ENCODE results near the gene OBP2B. TPM values are rescaled to one million over a fixed set of nuclear protein-coding genes. Genes with fewer than 3 reads are reported as not detected.

OBP2B gene
- total RNA-seq, 3 donors from 2014 or later (not counting 1 experiment from before 2014, with no cell fraction given) = not detected

DNA sequence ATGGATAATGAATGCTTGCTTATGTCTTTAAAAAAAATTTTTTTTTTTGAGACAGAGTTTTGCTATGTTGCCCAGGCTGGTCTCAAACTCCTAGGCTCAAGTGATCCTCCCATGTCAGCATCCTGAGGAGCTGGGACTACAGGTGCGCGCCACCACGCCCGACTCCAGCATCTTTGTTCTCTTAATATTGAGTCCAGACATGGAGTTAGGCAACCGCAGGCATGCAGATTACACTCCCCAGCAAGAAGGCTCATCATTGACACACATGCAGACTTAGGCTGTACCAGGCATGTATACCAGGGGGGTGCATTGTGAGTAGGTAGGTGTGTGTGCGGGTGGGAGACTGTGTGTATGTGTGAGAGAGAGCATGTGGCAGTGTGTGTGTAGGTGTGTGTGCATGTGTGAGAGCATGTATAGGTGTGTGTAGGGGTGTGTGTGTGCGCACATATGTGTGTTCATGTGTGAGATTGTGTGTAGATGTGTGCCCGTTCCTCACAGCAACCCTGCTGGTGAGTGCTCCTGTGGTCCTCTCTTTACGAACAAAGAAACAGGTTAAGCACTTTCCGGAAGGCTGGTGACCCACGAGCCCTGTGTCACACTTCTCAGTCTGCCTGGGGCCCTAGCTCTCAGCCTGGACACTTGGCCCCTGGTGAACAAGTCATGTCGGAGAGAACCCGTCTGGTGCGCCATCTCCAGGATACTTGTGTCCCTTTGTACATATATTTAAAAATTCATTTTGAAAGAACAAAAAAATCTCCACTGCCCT lies 6.2 kb downstream of the OBP2B start:
- H3K4me3 Mint-ChIP-seq = no peak overlapping the region
- no peaks in the 10 kb centered on the region for H3K4me1 ChIP-seq (ENCODE audit: control insufficient read depth, insufficient read depth, low read length)
- intact Hi-C loops (cut with micrococcal nuclease) = no loop called here
- H3K9me3 ChIP-seq (ENCODE audit: control insufficient read depth, insufficient read depth, low read length) = no peaks in the 10 kb centered on the region
- no peaks in the 10 kb centered on the region for H3K27me3 ChIP-seq (ENCODE audit: control insufficient read depth, insufficient read depth, low read length)
- TF ChIP-seq, protein P1, sequence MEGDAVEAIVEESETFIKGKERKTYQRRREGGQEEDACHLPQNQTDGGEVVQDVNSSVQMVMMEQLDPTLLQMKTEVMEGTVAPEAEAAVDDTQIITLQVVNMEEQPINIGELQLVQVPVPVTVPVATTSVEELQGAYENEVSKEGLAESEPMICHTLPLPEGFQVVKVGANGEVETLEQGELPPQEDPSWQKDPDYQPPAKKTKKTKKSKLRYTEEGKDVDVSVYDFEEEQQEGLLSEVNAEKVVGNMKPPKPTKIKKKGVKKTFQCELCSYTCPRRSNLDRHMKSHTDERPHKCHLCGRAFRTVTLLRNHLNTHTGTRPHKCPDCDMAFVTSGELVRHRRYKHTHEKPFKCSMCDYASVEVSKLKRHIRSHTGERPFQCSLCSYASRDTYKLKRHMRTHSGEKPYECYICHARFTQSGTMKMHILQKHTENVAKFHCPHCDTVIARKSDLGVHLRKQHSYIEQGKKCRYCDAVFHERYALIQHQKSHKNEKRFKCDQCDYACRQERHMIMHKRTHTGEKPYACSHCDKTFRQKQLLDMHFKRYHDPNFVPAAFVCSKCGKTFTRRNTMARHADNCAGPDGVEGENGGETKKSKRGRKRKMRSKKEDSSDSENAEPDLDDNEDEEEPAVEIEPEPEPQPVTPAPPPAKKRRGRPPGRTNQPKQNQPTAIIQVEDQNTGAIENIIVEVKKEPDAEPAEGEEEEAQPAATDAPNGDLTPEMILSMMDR (IDR thresholded peaks at IDR 0.05) = no peak
- DNase-seq = no peak
- H3K27ac Mint-ChIP-seq = no peak overlapping the region
- H3K36me3 Mint-ChIP-seq = no peaks in the 10 kb centered on the region
- no peak overlapping the region for H3K27ac ChIP-seq (ENCODE audit: low read length)
- no peaks in the 10 kb centered on the region for H3K9me3 Mint-ChIP-seq
- WGBS (ENCODE audit: insufficient coverage) = 91% methylated on average over 14 of the region's 14 CpGs
- ATAC-seq = no peak
- H3K27me3 Mint-ChIP-seq (ENCODE audit: low read depth in 2 of 2) = peaks cover 10 to 15% of the 10 kb centered on the region in 2 donors
- H3K36me3 ChIP-seq (ENCODE audit: control insufficient read depth, insufficient read depth, low read length) = no peaks in the 10 kb centered on the region
- peaks cover 8 to 15% of the 10 kb centered on the region in 2 donors for H3K4me1 Mint-ChIP-seq
- H3K4me3 ChIP-seq (ENCODE audit: low read length) = no peak overlapping the region

DNA sequence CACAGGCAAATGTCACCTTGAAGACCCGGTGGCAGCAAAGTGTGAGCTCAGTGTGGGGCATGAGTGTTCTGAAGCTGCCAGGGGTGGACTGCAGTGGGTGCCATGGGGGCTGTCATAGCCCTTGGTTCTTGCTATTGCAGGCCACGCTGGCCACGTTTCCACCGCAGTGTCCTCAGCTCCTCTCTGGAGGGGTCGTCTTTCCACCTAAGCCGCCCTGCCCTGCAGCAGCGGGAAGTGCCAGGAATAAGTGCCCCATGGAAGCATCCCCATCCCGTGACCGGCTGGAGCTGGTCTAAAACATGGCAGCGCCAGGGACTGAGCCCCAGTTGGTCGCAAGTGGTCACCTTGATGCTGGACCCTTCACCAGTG lies 6.9 kb downstream of the OBP2B start:
- ATAC-seq = no peak

DNA sequence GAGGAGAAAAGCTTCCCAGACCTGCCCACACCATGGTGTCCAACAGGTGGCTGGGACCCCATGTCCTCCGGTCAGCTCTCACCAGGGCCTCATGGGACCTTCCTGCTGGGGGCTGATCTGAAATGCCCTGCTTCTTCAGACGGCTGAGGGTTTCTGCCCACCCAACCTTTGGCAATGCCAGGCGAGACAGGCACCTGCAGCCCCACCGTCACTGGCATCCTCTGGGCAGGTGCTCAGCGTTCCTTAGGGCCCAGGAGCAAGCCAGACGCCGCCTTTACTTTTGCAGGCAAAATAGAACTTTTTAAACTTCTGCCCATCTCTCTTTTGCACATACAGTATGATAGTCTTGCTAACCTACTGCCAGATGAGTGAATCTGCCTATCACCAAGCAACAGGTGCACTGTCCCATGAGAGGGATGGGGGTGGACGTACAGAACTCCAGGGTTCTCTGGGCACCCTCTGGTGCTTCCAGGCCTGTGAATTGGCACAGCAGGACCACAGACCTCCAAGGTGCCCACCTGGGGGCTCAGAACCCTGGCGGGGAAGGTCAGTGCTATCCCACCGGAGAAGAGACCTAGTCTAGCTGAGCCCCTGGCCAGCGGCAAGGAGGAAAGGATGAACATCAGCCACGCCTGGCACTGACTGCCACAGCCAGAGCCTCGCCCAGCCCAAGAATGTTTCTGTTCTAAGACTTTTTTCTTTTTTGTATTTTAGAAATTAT lies 7.5 kb downstream of the OBP2B start:
- 83% methylated on average over 13 of the region's 13 CpGs for WGBS (ENCODE audit: insufficient coverage)
- TF ChIP-seq, protein P1 (IDR thresholded peaks at IDR 0.05) = no peak
- no peaks in the 10 kb centered on the region for H3K36me3 ChIP-seq (ENCODE audit: control insufficient read depth, insufficient read depth, low read length)
- no peak overlapping the region for H3K4me3 ChIP-seq (ENCODE audit: low read length)
- H3K27ac ChIP-seq (ENCODE audit: low read length) = no peak overlapping the region
- DNase-seq (no peak), ATAC-seq (no peak)
- H3K9me3 ChIP-seq (ENCODE audit: control insufficient read depth, insufficient read depth, low read length) = no peaks in the 10 kb centered on the region
- Mint-ChIP-seq H3K27me3 (ENCODE audit: low read depth in 2 of 2) (peaks cover 10 to 15% of the 10 kb centered on the region in 2 donors), H3K4me3 (no peak overlapping the region), H3K36me3 (no peaks in the 10 kb centered on the region), H3K9me3 (no peaks in the 10 kb centered on the region), H3K4me1 (peaks cover 8 to 15% of the 10 kb centered on the region in 2 donors), H3K27ac (no peak overlapping the region)
- intact Hi-C loops (cut with micrococcal nuclease) = no loop called here
- no peaks in the 10 kb centered on the region for H3K4me1 ChIP-seq (ENCODE audit: control insufficient read depth, insufficient read depth, low read length)
- no peaks in the 10 kb centered on the region for H3K27me3 ChIP-seq (ENCODE audit: control insufficient read depth, insufficient read depth, low read length)

More for the DNA sequence above, 6.9 kb downstream of the OBP2B start:
- H3K36me3 ChIP-seq (ENCODE audit: control insufficient read depth, insufficient read depth, low read length) = no peaks in the 10 kb centered on the region
- H3K27me3 Mint-ChIP-seq (ENCODE audit: low read depth in 2 of 2) = peaks cover 10 to 15% of the 10 kb centered on the region in 2 donors
- H3K4me3 Mint-ChIP-seq = no peak overlapping the region
- no peak for DNase-seq
- H3K36me3 Mint-ChIP-seq = no peaks in the 10 kb centered on the region
- no peak overlapping the region for H3K4me3 ChIP-seq (ENCODE audit: low read length)
- intact Hi-C loops (cut with micrococcal nuclease) = no loop called here
- no peak overlapping the region for H3K27ac Mint-ChIP-seq
- H3K4me1 ChIP-seq (ENCODE audit: control insufficient read depth, insufficient read depth, low read length) = no peaks in the 10 kb centered on the region
- no peaks in the 10 kb centered on the region for H3K9me3 Mint-ChIP-seq
- H3K9me3 ChIP-seq (ENCODE audit: control insufficient read depth, insufficient read depth, low read length) = no peaks in the 10 kb centered on the region
- WGBS (ENCODE audit: insufficient coverage) = 86% methylated on average over 11 of the region's 11 CpGs
- TF ChIP-seq, protein P1 (IDR thresholded peaks at IDR 0.05) = no peak
- H3K27ac ChIP-seq (ENCODE audit: low read length) = no peak overlapping the region
- peaks cover 8 to 15% of the 10 kb centered on the region in 2 donors for H3K4me1 Mint-ChIP-seq
- no peaks in the 10 kb centered on the region for H3K27me3 ChIP-seq (ENCODE audit: control insufficient read depth, insufficient read depth, low read length)

All from natural killer cell (primary cell).